IPS-15b (cell line): ENCODE measurements around the gene RELN.

Experiments
- H3K27me3 ChIP-seq: one replicate; pipeline ENCODE4 v1.6.1; 2013; ENCODE audit warnings: low read length; ENCODE audit not compliant: control insufficient read depth, insufficient read depth
- H3K36me3 ChIP-seq: one replicate; pipeline ENCODE4 v1.6.1; 2013; ENCODE audit warnings: low read length; ENCODE audit not compliant: control insufficient read depth, insufficient read depth
- H3K4me1 ChIP-seq: one replicate; pipeline ENCODE4 v1.6.1; 2013; ENCODE audit warnings: mild to moderate bottlenecking, low read length; ENCODE audit not compliant: control insufficient read depth, insufficient read depth
- H3K4me3 ChIP-seq: one replicate; pipeline ENCODE4 v1.5.1; 2013; ENCODE audit warnings: low read depth, low read length
- H3K9ac ChIP-seq: one replicate; pipeline ENCODE4 v1.6.1; 2013; ENCODE audit warnings: low read depth, mild to moderate bottlenecking, low read length
- H3K9me3 ChIP-seq: one replicate; pipeline ENCODE4 v1.6.1; 2013; ENCODE audit warnings: mild to moderate bottlenecking, low read length; ENCODE audit not compliant: control insufficient read depth, insufficient read depth

The RELN gene

GRCh38 chr7:103657474-103657894 lies 332.0 kb downstream of the RELN start:
- peaks cover 5% of the 10 kb centered on the region for H3K4me1 ChIP-seq
- no peaks in the 10 kb centered on the region for H3K27me3 ChIP-seq
- H3K9me3 ChIP-seq = no peaks in the 10 kb centered on the region
- H3K9ac ChIP-seq = no peak overlapping the region
- H3K4me3 ChIP-seq = no peak overlapping the region
- no peaks in the 10 kb centered on the region for H3K36me3 ChIP-seq

- Histone ChIP-seq H3K4me1 (peaks cover 6% of the 10 kb centered on the region), H3K9ac (no peak overlapping the region), H3K9me3 (no peaks in the 10 kb centered on the region), H3K27me3 (no peaks in the 10 kb centered on the region), H3K4me3 (no peak overlapping the region), H3K36me3 (no peaks in the 10 kb centered on the region)
These were observed 333.2 kb downstream of the RELN start for GRCh38 chr7:103656221-103656620.

- no peak overlapping the region for H3K9ac ChIP-seq
- no peak overlapping the region for H3K4me3 ChIP-seq
- H3K4me1 ChIP-seq = peaks cover 4% of the 10 kb centered on the region
- H3K36me3 ChIP-seq = no peaks in the 10 kb centered on the region
- H3K9me3 ChIP-seq = no peaks in the 10 kb centered on the region
- H3K27me3 ChIP-seq = no peaks in the 10 kb centered on the region
These were observed 337.7 kb downstream of the RELN start for GRCh38 chr7:103651593-103652377.

- Histone ChIP-seq H3K27me3 (no peaks in the 10 kb centered on the region), H3K4me3 (no peak overlapping the region), H3K4me1 (peaks cover 4% of the 10 kb centered on the region), H3K9me3 (no peaks in the 10 kb centered on the region), H3K9ac (no peak overlapping the region), H3K36me3 (no peaks in the 10 kb centered on the region)
These were observed 340.4 kb downstream of the RELN start for GRCh38 chr7:103649052-103649451.

- H3K27me3 ChIP-seq = no peaks in the 10 kb centered on the region
- no peak overlapping the region for H3K9ac ChIP-seq
- H3K9me3 ChIP-seq = no peaks in the 10 kb centered on the region
- H3K36me3 ChIP-seq = no peaks in the 10 kb centered on the region
- no peak overlapping the region for H3K4me3 ChIP-seq
- peaks cover 4% of the 10 kb centered on the region for H3K4me1 ChIP-seq
These were observed 341.3 kb downstream of the RELN start for GRCh38 chr7:103648135-103648534.

- Histone ChIP-seq H3K36me3 (no peaks in the 10 kb centered on the region), H3K27me3 (no peaks in the 10 kb centered on the region), H3K4me1 (no peaks in the 10 kb centered on the region), H3K9ac (no peak overlapping the region), H3K4me3 (no peak overlapping the region), H3K9me3 (no peaks in the 10 kb centered on the region)
These were observed 345.1 kb downstream of the RELN start for GRCh38 chr7:103644319-103644718.

GRCh38 chr7:103640031-103640779 lies 349.3 kb downstream of the RELN start:
- Histone ChIP-seq H3K4me3 (no peak overlapping the region), H3K9ac (no peak overlapping the region), H3K9me3 (no peaks in the 10 kb centered on the region), H3K27me3 (no peaks in the 10 kb centered on the region), H3K4me1 (no peaks in the 10 kb centered on the region), H3K36me3 (no peaks in the 10 kb centered on the region)

GRCh38 chr7:103637726-103638125 lies 351.7 kb downstream of the RELN start:
- no peaks in the 10 kb centered on the region for H3K36me3 ChIP-seq
- no peaks in the 10 kb centered on the region for H3K27me3 ChIP-seq
- no peak overlapping the region for H3K4me3 ChIP-seq
- H3K9ac ChIP-seq = no peak overlapping the region
- H3K4me1 ChIP-seq = no peaks in the 10 kb centered on the region
- no peaks in the 10 kb centered on the region for H3K9me3 ChIP-seq

- no peaks in the 10 kb centered on the region for H3K27me3 ChIP-seq
- no peaks in the 10 kb centered on the region for H3K9me3 ChIP-seq
- no peaks in the 10 kb centered on the region for H3K4me1 ChIP-seq
- no peak overlapping the region for H3K4me3 ChIP-seq
- H3K9ac ChIP-seq = no peak overlapping the region
- H3K36me3 ChIP-seq = no peaks in the 10 kb centered on the region
These were observed 352.4 kb downstream of the RELN start for GRCh38 chr7:103637094-103637493.

GRCh38 chr7:103636153-103636552 lies 353.3 kb downstream of the RELN start:
- Histone ChIP-seq H3K9me3 (no peaks in the 10 kb centered on the region), H3K9ac (no peak overlapping the region), H3K36me3 (no peaks in the 10 kb centered on the region), H3K4me1 (no peaks in the 10 kb centered on the region), H3K4me3 (no peak overlapping the region), H3K27me3 (no peaks in the 10 kb centered on the region)

GRCh38 chr7:103632972-103633371 lies 356.5 kb downstream of the RELN start:
- Histone ChIP-seq H3K9ac (no peak overlapping the region), H3K9me3 (no peaks in the 10 kb centered on the region), H3K4me3 (no peak overlapping the region), H3K27me3 (no peaks in the 10 kb centered on the region), H3K4me1 (no peaks in the 10 kb centered on the region), H3K36me3 (no peaks in the 10 kb centered on the region)
